GM18520 (cell line): ENCODE results near the gene OFD1.

ENCODE experiments used
- ATAC-seq: cut with Tn5 transposase; IDR thresholded peaks from one replicate; pipeline ENCODE4 v1.9.1; 2021; ENCODE audit not compliant: unreplicated experiment

The OFD1 gene

DNA sequence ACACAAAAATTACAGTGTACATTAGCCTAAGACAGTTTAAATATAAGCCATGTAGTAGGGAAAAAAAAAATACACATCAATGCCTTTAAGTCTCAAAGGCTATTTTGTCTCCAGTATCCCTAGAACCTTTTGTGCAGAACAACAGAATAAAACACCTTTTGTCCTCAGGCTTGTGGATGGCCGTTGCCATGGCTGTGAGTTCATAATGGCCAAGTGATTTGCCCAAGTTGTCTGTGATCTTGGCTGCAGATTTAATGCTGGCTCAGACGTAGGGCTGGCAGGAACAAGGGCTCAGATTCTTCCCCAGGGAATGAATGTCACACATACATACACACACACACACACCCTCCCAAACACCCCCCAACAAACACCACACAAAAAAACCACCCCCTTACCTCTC, 57.0 kb downstream of the OFD1 start:
- ATAC-seq, result no peak

- ATAC-seq, result no peak
Observed at GRCh38 chrX:13793897-13794296, 59.3 kb downstream of the OFD1 start.

- no peak for ATAC-seq
Observed at GRCh38 chrX:13794417-13794816, 59.9 kb downstream of the OFD1 start.

DNA sequence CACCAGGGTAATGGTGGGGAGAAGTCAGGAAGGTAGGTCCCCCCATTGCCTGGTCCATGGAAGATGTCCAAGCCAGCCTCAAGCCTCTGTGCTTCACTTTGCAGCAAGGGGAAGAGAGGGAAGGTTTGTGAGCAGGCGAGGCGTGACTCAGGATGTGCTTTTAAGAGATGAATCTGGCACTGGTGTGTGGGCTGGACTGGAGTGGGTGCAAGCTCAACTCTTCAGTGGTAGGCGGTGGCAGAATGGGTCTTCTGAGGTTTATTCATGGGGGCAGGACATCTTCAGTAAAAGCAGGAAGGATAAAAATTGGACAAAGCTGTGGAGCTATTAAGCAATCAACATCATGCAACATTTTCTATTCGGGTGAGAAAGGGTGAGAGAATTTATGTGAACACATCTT, 63.0 kb downstream of the OFD1 start:
- ATAC-seq, result no peak

- ATAC-seq, result no peak
Observed at GRCh38 chrX:13798184-13798583, 63.6 kb downstream of the OFD1 start.

DNA sequence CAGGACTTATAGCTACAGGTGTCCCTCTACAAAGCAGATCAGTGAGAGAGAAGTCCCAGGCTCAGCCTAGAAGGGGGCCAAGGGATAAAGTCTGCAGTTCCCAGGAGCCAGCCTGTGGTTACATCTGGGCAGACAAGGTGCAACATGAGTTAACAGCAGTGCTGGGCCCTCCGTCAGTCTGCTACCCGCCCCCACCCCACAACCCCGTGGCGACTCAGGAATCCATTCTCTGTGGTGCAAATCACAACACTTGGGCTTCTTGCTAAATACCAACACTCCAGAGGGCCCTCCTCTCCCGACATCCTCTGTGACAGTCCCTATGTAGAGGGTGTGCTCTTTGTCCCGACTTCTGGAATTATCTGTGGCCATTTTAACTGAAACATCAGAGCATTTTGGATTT, 68.6 kb downstream of the OFD1 start:
- ATAC-seq, result no peak

- ATAC-seq, result no peak
Observed at GRCh38 chrX:13805241-13805640, 70.7 kb downstream of the OFD1 start.

DNA sequence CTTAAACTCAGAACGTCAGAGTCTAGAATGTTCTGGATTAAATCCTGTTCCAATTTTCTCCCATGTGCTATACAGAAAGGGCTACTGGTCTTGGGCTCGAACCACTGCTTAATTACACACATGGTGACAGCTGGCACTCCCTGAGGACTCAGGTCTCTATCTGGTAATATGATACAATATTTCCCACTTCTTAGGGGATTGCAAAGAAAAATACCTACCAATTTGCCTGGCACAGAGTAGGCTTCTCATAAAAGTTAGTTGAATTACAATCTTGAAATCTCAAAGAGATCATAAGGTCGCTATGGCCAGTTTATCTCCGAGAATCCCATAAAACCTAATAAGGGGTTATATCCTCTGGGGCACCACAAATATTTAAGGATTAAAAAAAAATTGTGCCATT, 73.7 kb downstream of the OFD1 start:
- ATAC-seq, result no peak

- ATAC-seq, result no peak
Observed at GRCh38 chrX:13808865-13809264, 74.3 kb downstream of the OFD1 start.

- ATAC-seq, result no peak
Observed at GRCh38 chrX:13815664-13816063, 81.1 kb downstream of the OFD1 start.

GRCh38 chrX:13816176-13816575, 81.6 kb downstream of the OFD1 start:
- ATAC-seq, result no peak

DNA sequence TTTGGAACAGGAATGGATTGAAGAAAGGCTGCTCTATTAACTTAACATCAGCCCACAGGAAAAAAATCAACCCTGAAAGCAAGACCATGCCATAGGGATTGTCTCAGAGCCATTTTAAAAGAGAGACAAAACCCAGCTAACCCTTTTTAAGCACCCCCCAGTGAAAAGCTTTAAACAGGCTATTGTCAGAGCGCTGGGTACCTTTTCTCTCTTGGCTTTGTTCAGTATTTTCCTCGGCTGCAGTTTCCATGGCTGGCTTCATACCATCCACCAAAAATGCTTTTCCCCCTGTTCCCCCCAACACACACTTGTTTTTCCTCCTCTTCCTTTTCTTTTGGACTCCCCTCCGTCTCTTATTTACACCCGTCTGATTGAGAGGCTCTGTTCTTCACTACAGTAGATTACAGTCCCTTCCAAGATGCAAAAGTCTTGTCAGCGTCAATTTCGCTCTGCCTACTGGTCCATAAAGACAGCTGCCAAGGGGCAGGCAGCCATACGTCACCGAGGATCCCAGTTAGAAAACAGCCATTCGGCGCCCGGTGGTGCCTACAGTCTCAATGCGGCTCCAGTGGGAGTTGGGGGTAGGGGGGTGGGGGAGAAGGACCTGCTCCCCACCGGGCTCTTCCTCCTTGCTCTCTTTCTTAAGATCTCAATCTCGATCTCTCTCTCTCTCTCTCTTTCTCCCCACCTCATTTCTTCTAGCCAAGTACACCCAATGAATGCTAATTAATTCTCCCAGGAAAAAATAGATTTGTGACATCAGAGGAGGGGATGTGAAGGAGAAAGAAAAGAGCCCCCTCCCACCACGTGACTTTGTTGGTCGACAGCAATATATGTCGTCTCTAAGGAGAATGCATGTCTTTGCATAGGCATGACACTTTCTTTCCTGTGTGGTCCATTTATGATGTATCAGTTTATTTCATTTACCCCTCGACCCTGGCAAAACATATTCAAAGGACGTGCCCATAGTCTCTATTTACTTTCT, 82.4 kb downstream of the OFD1 start, which contains the start of gene GPM6B:
Gene GPM6B (minus strand): TSS at position 451 of the 985 bp plus-strand sequence. CDS start 189 bp downstream, at position 262.
- ATAC-seq, result no peak
